Right ventricle myocardium inferior (tissue), 1 donor: ENCODE measurements around the gene SUPT5H. TPM values are rescaled to one million over a fixed set of nuclear protein-coding genes. Genes with fewer than 3 reads are reported as not detected.
A peak's percentile ranks its signal among the peaks of the same experiment; 100 is the strongest.
"Not testable (repeated sequence)": the region's sequence is repeated elsewhere in the genome, so short reads cannot be mapped to it uniquely, and the experiment has no call there.

Experiments
- ATAC-seq: fragments of 200-7000 bp; cut with Tn5 transposase; one replicate; pipeline ENCODE4 v1.9.1; 2020; ENCODE audit warnings: mild to moderate bottlenecking, moderate library complexity
- DNase-seq: peaks from one replicate; pipeline ENCODE4 v3.0.0; 2021; ENCODE audit errors: missing footprints
- intact Hi-C: fragments of 100-400 bp; cut with DNase I; formaldehyde crosslinking; loops from one replicate; pipeline ENCODE4 v1.11.0; 2022
- total RNA-seq: library from RNA; stranded (reverse); fragmentation: NEBNext Ultra II Directional; extraction: Animal tissue kit (Norgen Biotek cat#: 25700); gene quantifications from one replicate; pipeline ENCODE4 v1.2.1, GENCODE V29; 2021
- donor health status: DM: no; HTN: yes; CAD: no; lungs with severe emphysema.

SUPT5H gene
- total RNA-seq, 1 donor from 2014 or later, result 80.6 TPM

- ATAC-seq (no peak), DNase-seq (no peak)
- intact Hi-C loops, result loop anchor here (1.0 kb wide), 1 partner anchor 9 kb away; the partner anchor contains the start of gene SUPT5H
These were observed 9.0 kb upstream of the SUPT5H start for GRCh38 chr19:39436350-39436716.

DNA sequence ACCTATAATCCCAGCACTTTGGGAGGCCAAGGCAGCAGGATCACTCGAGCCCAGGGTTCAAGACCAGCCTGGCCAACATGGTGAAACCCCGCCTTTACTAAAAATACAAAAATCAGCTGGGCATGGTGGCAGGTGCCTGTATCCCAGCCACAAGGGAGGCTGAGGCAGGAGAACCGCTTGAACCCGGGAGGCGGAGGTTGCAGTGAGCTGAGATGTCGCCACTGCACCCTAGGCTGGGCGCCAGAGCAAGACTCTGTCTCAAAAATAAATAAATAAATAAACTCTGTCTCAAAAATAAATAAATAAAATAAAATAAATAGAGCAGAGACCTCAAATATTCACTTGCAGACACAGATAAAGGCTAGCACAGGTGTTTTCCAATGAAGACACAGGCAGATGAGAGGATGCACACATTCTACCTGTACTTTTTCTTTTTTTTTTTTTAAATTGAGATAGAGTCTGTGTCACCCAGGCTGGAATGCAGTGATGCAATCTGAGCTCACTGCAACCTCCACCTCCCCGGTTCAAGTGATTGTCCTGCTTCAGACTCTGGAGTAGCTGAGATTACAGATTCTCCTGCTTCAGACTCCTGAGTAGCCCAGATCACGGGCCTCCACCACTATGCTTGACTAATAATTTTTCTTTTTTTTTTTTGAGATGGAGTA, 7.0 kb upstream of the SUPT5H start:
- intact Hi-C loops, result no loop called here
- ATAC-seq, result no peak

GRCh38 chr19:39444598-39445195, 685 bp upstream of the SUPT5H start:
- intact Hi-C loops, result loop anchor here (1.0 to 10.0 kb wide), 5 partner anchors 8 to 228 kb away; partner anchors contain the start of genes EID2B, MED29, PAF1 and TIMM50
- DNase-seq (peak; percentile 61), ATAC-seq (no peak)

More for the DNA sequence above, 7.0 kb upstream of the SUPT5H start:
- no peak for DNase-seq

DNA sequence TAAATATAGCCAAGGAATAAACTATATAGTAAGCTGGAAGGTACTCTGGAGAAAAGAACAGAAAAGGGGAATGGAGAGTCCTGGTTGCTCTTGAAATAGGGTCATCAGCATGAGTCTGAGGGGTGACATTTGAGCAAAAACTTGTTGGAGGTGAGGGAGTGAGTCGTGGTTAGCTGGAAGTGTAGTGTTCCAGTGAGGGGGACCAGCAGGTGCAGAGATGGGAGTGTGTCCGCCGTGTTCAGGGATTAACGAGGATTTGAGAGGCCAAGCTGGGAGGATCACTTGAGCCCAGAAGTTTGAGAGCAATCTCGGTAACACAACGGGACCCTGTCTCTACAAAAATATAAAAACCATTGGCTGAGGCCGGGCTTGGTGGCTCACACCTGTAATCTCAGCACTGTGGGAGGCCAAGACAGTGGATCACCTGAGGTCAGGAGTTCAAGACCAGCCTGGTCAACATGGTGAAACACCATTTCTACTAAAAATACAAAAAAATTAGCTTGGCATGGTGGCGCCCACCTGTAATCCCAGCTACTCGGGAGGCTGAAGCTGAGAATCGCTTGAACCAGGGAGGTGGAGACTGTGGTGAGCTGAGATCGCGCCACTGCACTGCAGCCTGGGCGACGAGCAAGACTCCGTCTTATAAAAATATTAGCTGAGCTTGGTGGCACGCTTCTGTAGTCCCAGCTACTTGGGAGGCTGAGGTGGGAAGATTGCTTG, 1.1 kb downstream of the SUPT5H start:
- DNase-seq (no peak), ATAC-seq (no peak)
- intact Hi-C loops, result loop anchor here (10.0 kb wide), 1 partner anchor 88 kb away; the partner anchor contains the start of gene EID2B

DNA sequence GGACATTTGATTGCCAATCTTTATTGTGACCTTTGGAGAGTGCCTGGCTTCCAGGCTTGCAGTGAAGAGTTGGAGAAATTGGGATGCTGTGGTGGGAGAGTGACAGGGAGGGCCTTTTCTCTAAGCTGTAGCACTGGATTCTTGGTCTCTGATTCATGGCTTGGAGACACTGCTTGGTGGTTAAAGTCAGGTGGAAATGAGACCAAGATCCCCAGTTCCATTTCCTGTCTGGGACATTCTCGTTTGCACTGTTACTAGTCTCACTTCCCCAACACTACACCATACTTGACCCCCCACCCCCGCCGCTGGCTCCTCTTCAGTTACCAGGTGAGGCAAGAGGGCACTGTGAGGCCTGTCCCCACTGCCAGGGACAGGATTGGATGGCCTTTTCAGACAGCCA, 2.9 kb downstream of the SUPT5H start:
- intact Hi-C loops, result loop anchor here (10.0 kb wide), 1 partner anchor 87 kb away; the partner anchor contains the start of gene EID2B
- DNase-seq (no peak), ATAC-seq (no peak)

DNA sequence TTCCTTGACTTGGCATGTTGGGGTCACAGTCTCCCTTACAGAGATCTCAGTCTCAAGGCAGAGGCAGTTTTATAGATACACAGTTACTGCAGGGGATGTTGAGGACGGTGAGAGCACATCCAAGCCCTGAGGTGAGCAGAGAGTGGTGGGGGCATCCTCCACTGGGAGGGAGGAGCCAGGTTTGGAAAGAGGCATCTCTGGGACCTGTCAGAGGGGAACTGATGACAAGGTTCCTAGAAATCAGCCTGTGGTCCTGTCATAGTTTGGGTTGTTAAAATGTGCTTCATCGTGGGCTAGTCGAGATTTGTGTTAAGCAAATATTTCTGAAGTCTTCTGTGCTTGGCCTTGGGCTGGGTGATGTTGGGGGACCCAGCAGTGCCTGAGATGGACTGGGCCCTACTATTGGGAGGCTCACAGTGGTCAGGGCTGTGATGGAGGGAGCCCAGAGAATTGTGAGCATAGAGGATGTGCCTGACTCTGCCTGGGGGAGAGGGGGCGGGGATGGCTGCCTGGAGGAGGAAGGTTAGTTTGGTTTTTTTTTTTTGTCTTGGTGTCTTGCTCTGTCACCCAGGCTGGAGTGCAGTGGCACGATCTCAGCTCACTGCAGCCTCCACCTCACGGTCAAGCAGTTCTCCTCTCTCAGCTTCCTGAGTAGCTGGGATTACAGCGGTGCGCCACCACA, 3.9 kb downstream of the SUPT5H start:
- DNase-seq, result no peak
- intact Hi-C loops, result loop anchor here (10.0 kb wide), 1 partner anchor 86 kb away; the partner anchor contains the start of gene EID2B
- no peak for ATAC-seq

DNA sequence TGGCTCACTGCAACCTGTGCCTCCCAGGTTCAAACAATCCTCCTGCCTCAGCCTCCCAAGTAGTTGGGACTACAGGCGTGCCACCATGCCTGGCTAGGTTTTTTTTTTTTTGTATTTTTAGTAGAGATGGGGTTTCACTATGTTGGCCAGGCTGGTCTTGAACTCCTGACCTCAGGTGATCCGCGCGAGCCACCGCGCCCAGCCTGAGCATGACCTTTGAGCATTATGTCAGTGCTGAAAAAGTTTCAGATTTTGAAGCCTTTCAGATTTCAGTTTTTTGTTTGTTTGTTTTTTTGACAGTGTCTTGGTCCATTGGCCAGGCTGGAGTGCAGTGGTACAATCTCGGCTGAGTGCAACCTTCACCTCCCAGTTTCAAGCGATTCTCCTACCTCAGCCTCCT, 5.9 kb downstream of the SUPT5H start:
- intact Hi-C loops, DNase-seq, ATAC-seq: not testable (repeated sequence)

GRCh38 chr19:39463403-39463802, 18.0 kb downstream of the SUPT5H start:
- intact Hi-C loops, result no loop called here
- no peak for ATAC-seq
- DNase-seq, result no peak

DNA sequence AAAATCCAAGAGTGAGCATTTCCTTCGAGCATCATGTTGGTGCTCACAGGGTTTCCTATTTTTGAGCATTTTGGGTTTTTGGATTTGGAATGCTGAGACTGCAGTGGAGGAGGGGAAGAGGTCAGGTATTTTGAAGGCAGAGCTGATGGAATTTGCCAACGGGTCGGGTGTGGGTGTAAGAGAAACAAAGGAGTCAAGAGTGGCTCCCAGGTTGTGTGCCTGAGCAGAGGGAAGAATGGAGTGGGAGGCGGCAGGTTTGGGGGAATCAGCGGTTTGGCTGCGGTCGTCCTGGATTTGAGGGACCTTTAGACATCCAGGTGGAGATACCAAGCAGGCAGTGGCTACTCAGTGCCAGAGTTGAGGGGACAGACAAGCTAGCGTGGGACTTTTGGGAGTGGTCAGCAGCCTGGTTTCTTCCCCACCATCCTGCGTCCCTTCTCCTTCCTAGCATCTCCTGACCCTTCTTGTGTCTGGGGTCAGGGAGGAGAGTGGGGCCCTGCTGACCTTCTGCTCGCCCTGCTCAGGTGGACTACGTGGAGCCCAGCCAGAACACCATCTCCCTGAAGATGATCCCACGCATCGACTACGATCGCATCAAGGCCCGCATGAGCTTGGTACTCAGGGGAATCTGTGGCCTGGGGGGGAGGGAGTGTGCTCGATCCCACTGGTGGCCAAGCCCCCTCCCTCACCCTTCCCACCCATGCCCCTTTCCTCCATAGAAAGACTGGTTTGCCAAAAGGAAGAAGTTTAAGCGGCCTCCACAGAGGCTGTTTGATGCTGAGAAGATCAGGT, 20.8 kb downstream of the SUPT5H start:
- intact Hi-C loops, result no loop called here
- ATAC-seq (no peak), DNase-seq (no peak)

DNA sequence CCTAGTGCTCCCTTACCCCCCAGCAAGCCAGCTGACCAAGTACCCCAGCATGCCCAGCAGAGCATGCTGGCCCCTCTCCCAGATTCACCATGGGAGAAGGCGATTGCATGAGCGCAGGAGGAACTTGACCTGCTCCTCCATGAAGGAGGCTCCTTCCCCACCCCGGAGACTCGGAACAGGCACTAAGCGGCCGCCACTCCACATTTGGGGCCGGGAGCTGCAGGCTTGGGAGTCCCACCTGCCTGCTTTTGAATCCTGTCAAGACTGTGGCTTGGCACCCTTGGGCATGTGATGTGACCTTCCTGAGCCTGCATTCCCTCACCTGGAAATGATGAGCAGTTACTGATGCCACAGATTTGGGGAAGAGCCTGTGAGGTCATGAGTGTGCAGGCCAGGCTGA, 22.6 kb downstream of the SUPT5H start:
- DNase-seq (no peak), ATAC-seq (no peak)
- intact Hi-C loops, result no loop called here

- intact Hi-C loops, result no loop called here
- no peak for DNase-seq
- ATAC-seq, result no peak
These were observed 23.7 kb downstream of the SUPT5H start for GRCh38 chr19:39469036-39469435.

DNA sequence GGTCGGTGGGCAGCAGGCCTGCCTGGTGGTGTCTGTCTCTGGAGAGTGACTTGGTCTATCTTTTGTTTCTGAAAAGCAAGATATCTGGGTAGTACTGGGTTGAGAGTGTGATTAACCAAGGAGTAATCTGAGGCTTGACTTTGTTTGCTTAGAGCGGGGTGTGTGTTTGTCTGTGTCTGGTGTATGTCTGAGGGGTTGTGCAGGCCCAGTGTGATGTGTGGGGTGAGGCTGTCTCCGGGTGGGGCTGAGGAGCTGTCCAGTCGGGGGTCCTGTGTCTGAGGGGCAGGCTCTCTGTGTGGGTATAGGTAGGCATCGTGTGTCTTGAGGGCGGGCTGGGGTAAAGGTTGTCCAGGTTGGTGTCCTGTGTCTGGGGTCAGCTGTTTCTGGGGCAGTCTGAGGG, 24.2 kb downstream of the SUPT5H start:
- ATAC-seq (no peak), DNase-seq (no peak)
- intact Hi-C loops, result no loop called here

DNA sequence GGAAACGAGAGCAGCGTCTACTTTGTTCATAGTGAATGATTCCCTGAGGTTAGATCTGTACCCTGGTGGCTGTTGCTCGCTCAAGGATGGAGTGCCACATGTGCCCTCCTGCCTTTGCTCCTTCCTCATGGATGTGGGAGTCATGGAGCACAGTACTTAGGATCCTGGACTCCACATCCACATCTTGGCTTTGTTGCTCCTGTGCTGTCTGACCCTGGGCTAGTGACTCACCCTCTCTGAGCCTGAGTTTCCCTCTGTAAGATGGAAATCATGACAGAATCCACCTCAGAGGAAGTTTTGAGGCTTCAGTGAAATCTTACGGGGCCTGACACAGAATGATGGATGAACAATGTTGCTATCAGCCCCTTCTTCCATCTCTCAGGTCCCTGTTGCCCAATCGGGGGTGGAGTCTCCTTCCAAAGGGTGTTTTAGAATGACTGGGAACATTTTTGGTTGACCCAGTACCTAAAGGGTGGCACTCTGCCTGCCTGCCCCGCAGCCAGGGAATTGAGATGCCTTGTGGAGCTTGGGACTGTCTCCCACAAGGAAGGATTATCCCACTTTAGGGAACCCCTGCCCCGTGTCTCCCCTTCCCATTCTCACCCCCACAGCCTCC, 25.4 kb downstream of the SUPT5H start:
- no peak for ATAC-seq
- DNase-seq, result no peak
- intact Hi-C loops, result no loop called here

GRCh38 chr19:39471756-39472536, 26.6 kb downstream of the SUPT5H start:
- DNase-seq (no peak), ATAC-seq (no peak)
- intact Hi-C loops, result no loop called here

DNA sequence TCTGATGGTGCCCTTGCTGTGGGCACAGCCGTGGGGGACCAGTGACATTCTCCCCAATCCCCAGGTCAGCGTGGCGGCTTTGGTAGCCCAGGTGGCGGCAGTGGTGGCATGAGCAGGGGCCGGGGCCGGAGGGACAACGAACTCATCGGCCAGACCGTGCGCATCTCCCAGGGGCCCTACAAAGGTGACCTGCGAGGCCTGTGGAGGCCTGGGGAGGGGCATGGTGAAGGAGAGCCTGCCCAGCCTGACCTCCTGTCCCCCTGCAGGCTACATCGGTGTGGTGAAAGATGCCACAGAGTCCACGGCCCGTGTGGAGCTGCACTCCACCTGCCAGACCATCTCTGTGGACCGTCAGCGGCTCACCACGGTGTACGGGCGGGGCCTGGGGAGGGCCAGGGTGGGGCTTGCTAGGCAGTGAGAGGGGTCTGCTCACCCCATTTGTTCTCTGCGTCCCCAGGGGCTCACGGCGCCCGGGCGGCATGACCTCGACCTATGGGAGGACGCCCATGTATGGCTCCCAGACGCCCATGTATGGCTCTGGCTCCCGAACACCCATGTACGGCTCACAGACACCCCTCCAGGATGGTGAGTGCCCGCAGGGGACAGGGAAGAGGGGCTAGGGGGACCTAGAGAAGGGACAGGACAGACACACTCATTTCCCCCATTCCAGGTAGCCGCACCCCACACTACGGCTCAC, 27.5 kb downstream of the SUPT5H start:
- ATAC-seq (no peak), DNase-seq (no peak)
- intact Hi-C loops, result no loop called here

GRCh38 chr19:39473443-39473960, 28.1 kb downstream of the SUPT5H start:
- DNase-seq (no peak), ATAC-seq (no peak)
- intact Hi-C loops, result no loop called here
